Brain microvascular endothelial cell (primary cell): Measurements from ENCODE around the gene KRTAP10-12.

Experiments used
- DNase-seq: peaks from one replicate; pipeline ENCODE4 v3.0.0-alpha.2; 2020
- H3K27ac ChIP-seq: fragments of 250-450 bp; sonication (Bioruptor Pico); 2 replicates; pipeline ENCODE4 v1.5.1; 2020; ENCODE audit warnings: mild to moderate bottlenecking, moderate library complexity
- H3K27me3 ChIP-seq: fragments of 250-450 bp; sonication (Bioruptor Pico); replicated peaks from 2 replicates; pipeline ENCODE4 v1.5.1; 2020; ENCODE audit warnings: mild to moderate bottlenecking
- H3K36me3 ChIP-seq: fragments of 250-450 bp; sonication (Bioruptor Pico); replicated peaks from 2 replicates; pipeline ENCODE4 v1.5.1; 2020; ENCODE audit warnings: mild to moderate bottlenecking
- H3K4me3 ChIP-seq: 2 replicates; pipeline ENCODE4 v1.5.1; 2011; ENCODE audit warnings: low read depth, mild to moderate bottlenecking, control low read depth, low read length, moderate library complexity
- in situ Hi-C: cut with HindIII; loops from 2 replicates; pipeline ENCODE4 v1.10.0; 2017; ENCODE audit warnings: low sequenced_read_pairs, low pct_ligation_motif_present
- TF ChIP-seq, protein P1 (sequence below): IDR thresholded peaks from 2 replicates; pipeline ENCODE4 v1.5.1; 2011; ENCODE audit warnings: low read depth, mild to moderate bottlenecking, moderate library complexity, low read length, control low read depth, inconsistent platforms; ENCODE audit errors: missing control alignments

Gene KRTAP10-12

DNA sequence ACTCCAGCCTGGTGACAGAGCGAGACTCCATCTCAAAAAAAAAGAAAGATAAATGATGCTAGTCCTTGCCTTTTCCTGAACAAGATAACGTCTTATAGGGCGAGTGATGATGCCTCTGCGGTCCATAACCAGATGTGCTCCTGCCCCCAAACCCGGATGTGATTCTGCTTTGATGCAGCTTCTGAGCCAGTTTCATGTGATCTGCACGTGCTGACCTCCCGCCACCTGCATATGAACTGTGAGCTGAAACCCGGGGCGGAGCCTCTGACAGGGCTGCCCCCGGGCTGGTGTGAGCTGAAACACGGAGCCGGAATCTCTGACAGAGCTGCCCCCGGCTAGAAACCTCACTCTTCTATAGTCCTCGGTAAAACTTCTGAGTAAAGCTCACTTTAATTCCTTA, 43.8 kb upstream of the KRTAP10-12 start:
- Histone ChIP-seq H3K36me3 (no peaks in the 10 kb centered on the region), H3K27ac (no peak overlapping the region), H3K27me3 (no peaks in the 10 kb centered on the region), H3K4me3 (no peak overlapping the region)
- no peak for DNase-seq
- TF ChIP-seq, protein P1, sequence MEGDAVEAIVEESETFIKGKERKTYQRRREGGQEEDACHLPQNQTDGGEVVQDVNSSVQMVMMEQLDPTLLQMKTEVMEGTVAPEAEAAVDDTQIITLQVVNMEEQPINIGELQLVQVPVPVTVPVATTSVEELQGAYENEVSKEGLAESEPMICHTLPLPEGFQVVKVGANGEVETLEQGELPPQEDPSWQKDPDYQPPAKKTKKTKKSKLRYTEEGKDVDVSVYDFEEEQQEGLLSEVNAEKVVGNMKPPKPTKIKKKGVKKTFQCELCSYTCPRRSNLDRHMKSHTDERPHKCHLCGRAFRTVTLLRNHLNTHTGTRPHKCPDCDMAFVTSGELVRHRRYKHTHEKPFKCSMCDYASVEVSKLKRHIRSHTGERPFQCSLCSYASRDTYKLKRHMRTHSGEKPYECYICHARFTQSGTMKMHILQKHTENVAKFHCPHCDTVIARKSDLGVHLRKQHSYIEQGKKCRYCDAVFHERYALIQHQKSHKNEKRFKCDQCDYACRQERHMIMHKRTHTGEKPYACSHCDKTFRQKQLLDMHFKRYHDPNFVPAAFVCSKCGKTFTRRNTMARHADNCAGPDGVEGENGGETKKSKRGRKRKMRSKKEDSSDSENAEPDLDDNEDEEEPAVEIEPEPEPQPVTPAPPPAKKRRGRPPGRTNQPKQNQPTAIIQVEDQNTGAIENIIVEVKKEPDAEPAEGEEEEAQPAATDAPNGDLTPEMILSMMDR = no peak
- in situ Hi-C loops = no loop called here

DNA sequence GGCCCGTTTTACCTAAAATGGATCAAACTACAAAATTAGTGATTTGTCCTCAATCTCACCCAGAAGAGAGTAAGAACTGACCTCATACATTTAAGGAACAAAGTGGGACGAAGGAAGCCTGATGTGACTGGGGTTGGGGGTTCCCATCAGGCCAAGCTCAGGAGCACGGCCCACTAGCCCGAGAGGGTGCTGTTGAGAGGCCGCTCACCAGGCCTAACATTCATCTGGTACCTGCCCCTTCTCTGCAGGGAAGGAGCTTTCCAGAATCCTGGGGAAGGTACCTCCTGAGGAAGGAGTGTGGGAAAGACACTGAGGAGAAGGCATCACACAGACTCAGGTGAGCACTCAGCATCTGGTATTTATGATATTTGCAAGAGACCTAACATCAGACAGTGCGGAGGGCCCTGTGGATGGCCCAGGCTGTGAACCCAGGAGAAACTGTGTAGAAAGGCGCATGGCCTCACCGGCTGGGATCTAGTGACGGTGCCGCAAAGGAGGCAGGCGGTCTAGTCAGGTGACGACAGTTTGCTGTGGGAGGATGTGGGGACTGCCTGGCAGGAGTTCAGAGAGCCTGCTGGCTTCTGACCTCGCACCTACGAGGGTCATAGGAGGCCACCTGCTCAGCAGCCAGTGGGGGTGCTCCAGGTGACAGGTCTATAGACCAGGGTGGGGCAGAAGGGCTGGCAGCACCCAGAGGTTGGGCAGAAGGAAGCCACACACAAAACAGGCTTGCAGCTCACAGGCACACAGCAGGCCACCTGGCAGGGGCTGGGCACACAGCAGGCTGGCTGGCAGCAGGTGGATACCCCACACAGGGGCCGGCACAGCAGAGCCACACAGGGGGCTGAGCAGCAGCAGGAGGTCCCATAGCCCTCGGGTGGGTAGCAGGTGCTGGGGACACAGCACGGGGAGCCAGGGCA, 43.1 kb upstream of the KRTAP10-12 start:
- TF ChIP-seq, protein P1 = no peak
- in situ Hi-C loops = no loop called here
- Histone ChIP-seq H3K27me3 (no peaks in the 10 kb centered on the region), H3K36me3 (no peaks in the 10 kb centered on the region), H3K27ac (no peak overlapping the region), H3K4me3 (no peak overlapping the region)
- no peak for DNase-seq

DNA sequence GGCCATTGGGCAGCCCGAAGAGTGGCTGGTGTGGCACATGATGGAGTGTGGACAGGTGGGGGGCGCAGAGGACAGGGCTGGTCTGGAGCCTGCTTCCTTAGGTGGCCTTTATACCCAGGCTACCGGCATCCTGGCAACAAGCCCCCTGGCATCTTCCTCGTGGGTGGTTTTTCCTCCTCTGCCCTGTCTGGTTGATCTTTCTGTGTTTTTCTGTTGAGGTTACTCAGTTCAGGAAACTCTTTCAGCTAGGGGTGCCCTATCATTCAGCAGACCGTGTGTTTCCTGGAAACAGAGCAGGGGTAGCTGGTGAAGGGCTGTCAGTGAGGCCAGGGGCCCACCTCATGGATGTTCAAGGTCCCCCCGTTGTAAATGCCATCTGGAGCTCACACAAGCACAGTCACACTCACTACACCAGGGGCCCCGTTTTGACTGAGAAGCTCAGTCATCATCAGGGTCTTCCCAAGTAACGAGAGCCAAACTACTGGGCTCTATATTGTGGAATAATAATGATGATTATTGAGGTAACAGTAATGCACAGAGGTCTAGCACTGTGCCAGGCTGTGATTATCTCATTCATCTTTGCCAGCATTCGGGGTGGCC, 42.3 kb upstream of the KRTAP10-12 start, which contains the start of gene KRTAP12-4:
KRTAP12-4 (minus strand) TSS at position 84 of the 600 bp plus-strand sequence; CDS start at position 39, 45 bp downstream.
- in situ Hi-C loops = no loop called here
- no peak for DNase-seq
- no peaks in the 10 kb centered on the region for H3K27me3 ChIP-seq
- no peaks in the 10 kb centered on the region for H3K36me3 ChIP-seq
- H3K4me3 ChIP-seq = no peak within 1 kb of the TSS
- TF ChIP-seq, protein P1 = no peak
- no peak within 1 kb of the TSS for H3K27ac ChIP-seq

DNA sequence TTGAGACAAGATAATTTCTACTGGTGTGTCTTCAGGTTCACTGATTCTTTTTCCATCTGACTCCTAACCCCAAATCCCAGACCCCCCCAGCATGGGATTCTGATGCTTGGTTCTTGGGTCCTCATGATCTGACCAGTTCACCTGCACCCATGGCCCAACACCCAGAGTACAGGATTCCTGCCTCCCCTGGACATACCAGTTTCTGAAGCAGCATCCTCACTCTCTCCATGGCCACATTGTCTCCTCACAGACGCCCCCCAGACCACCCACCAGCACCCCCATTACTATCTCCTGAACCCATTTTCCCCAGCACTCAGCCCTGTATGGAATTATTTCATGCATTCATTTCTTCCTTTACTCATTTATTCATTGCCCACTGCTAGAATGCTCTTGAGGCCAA, 40.1 kb upstream of the KRTAP10-12 start:
- Histone ChIP-seq H3K27ac (no peak overlapping the region), H3K36me3 (no peaks in the 10 kb centered on the region), H3K27me3 (no peaks in the 10 kb centered on the region), H3K4me3 (no peak overlapping the region)
- no peak for DNase-seq
- in situ Hi-C loops = no loop called here
- TF ChIP-seq, protein P1 = no peak

DNA sequence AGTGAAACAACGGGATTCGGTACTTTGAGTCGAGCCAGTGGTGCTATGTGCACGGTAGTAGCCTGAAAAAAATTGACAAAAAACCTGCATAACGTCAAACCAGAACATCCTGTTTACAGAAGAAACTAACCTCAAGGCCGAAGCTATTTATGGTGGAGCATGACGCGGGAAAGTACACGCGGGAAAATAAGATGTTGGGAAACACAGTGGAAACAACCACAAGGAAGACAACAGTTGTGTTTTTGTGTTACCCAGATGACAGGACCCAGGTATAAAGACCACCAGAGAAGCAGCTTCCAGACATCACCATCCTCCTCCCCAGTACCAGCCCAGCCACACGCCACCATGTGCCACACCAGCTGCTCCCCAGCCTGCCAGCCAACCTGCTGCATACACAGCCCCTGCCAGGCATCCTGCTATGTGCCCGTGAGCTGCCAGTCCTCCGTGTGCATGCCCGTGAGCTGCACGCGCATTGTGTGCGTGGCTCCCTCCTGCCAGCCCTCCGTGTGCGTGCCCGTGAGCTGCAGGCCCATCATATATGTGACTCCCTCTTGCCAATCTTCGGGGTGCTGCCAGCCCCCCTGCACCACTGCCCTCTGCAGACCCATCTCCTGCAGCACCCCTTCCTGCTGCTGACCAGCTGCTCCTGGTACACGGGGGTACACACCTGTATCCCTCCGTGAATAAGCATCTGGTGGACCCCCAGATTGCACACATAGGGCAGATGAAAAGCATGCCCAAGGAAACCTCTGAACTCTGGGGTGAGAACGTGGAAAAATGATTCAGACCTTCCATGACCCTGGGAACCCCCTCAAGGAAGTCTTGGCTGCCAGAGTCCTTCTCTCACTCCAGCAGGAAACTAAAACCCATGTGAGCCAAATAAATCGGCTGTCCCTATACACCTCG, 39.1 kb upstream of the KRTAP10-12 start, which contains the start of gene KRTAP12-3:
KRTAP12-3 (plus strand) TSS at position 298 of the 906 bp plus-strand sequence; CDS start at position 346, 48 bp downstream.
- no peak within 1 kb of the TSS for H3K27ac ChIP-seq
- in situ Hi-C loops = no loop called here

More for the DNA sequence above, 39.1 kb upstream of the KRTAP10-12 start, which contains the start of gene KRTAP12-3:
- Histone ChIP-seq H3K36me3 (no peaks in the 10 kb centered on the region), H3K27me3 (no peaks in the 10 kb centered on the region), H3K4me3 (no peak within 1 kb of the TSS)
- TF ChIP-seq, protein P1 = no peak
- no peak for DNase-seq
